Measurements from ENCODE around the gene TIFAB.

The TIFAB gene

GRCh38 chr5:135467051-135467625 is 15.0 kb upstream of the TIFAB start:
- H3K9me3 ChIP-seq (ENCODE audit: insufficient read depth, low read length, severe bottlenecking): no peaks in the 10 kb centered on the region
- H3K4me2 ChIP-seq (ENCODE audit: insufficient read depth, low read length): no peak overlapping the region
- H3K4me1 ChIP-seq (ENCODE audit: insufficient read depth, low read length): 0 out of 2 replicates have a peak, but pooled peaks cover 5% of the 10 kb centered on the region
- TF ChIP-seq EZH2 (IDR thresholded peaks at IDR 0.05; ENCODE audit: borderline replicate concordance, low read depth, low read length, severe bottlenecking) (no peak), CTCF (IDR thresholded peaks at IDR 0.05; ENCODE audit: borderline replicate concordance, extremely low read depth, low read length, poor library complexity, severe bottlenecking) (no peak)
- H3K4me3 ChIP-seq (ENCODE audit: low read depth in 1 of 2, low read length in 2 of 2): no peak overlapping the region
- no peak overlapping the region for H3K27ac ChIP-seq (ENCODE audit: low read length)
- no peak overlapping the region for H2AFZ ChIP-seq (ENCODE audit: low read depth, low read length)
- H3K9ac ChIP-seq (ENCODE audit: low read depth, low read length): no peak overlapping the region
- no peak for ATAC-seq (ENCODE audit: insufficient read depth, low read depth)
- peaks cover 38% of the 10 kb centered on the region for H3K27me3 ChIP-seq (ENCODE audit: insufficient read depth, low read length, poor library complexity)
- no peaks in the 10 kb centered on the region for H3K36me3 ChIP-seq (ENCODE audit: insufficient read depth, low read length)
- no peaks in the 10 kb centered on the region for H4K20me1 ChIP-seq (ENCODE audit: insufficient read depth, low read length)
- DNase-seq: no peak
- H3K79me2 ChIP-seq (ENCODE audit: insufficient read depth, low read length): no peaks in the 10 kb centered on the region

GRCh38 chr5:135466178-135467050 is 14.3 kb upstream of the TIFAB start:
- H3K4me3 ChIP-seq (ENCODE audit: low read depth in 1 of 2, low read length in 2 of 2): no peak overlapping the region

DNA sequence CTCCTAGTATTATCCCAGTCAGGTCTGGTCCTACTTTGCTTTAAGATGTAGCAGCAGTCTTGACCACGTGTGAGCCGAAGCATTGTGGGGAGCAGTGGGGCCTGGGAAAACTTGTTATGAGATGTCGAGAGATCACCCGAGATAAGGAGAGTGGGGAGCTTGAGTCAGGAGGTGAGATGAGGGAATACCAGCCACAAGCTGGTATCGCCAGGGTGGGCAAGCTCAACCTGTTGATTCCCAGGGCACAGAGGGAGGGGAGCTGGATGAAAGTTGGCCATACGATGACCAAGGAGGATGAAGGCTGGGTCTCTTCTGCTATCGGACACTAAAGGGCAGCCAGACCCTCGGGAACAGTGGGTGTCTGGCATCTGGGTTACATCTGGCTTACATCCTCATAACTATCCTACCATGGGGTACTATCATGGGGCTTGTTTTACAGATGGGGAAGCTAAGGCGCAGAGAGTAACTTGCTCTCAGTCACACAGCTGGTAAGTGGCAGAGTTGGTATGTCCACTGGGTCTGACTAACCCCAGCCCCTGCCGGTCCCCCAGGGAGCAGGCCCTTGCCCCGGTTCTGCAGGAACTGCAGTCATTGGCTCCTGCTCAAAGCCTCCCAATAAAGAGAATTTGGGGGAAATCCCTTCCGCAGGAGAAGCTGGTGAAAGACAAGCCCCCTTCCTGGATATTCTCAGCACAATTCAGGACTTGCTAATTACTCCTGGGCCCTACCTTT is 13.4 kb upstream of the TIFAB start:
- H3K9ac ChIP-seq (ENCODE audit: low read depth, low read length): no peak overlapping the region
- DNase-seq: no peak
- no peaks in the 10 kb centered on the region for H3K79me2 ChIP-seq (ENCODE audit: insufficient read depth, low read length)
- no peaks in the 10 kb centered on the region for H4K20me1 ChIP-seq (ENCODE audit: insufficient read depth, low read length)
- no peak for ATAC-seq (ENCODE audit: insufficient read depth, low read depth)
- no peak overlapping the region for H3K27ac ChIP-seq (ENCODE audit: low read length)
- no peak overlapping the region for H3K4me2 ChIP-seq (ENCODE audit: insufficient read depth, low read length)
- TF ChIP-seq CTCF (IDR thresholded peaks at IDR 0.05; ENCODE audit: borderline replicate concordance, extremely low read depth, low read length, poor library complexity, severe bottlenecking) (no peak), EZH2 (IDR thresholded peaks at IDR 0.05; ENCODE audit: borderline replicate concordance, low read depth, low read length, severe bottlenecking) (no peak)
- H3K36me3 ChIP-seq (ENCODE audit: insufficient read depth, low read length): no peaks in the 10 kb centered on the region
- H3K4me3 ChIP-seq (ENCODE audit: low read depth in 1 of 2, low read length in 2 of 2): no peak overlapping the region
- 0 out of 2 replicates have a peak, but pooled peaks cover 5% of the 10 kb centered on the region for H3K4me1 ChIP-seq (ENCODE audit: insufficient read depth, low read length)
- H3K9me3 ChIP-seq (ENCODE audit: insufficient read depth, low read length, severe bottlenecking): no peaks in the 10 kb centered on the region
- no peak overlapping the region for H2AFZ ChIP-seq (ENCODE audit: low read depth, low read length)
- H3K27me3 ChIP-seq (ENCODE audit: insufficient read depth, low read length, poor library complexity): peaks cover 35% of the 10 kb centered on the region

More at GRCh38 chr5:135466178-135467050, 14.3 kb upstream of the TIFAB start:
- H2AFZ ChIP-seq (ENCODE audit: low read depth, low read length): peak overlapping the region; percentile 57; the same call in 1 of the 2 replicates
- H3K36me3 ChIP-seq (ENCODE audit: insufficient read depth, low read length): no peaks in the 10 kb centered on the region
- no peak overlapping the region for H3K9ac ChIP-seq (ENCODE audit: low read depth, low read length)
- no peak overlapping the region for H3K27ac ChIP-seq (ENCODE audit: low read length)
- H3K9me3 ChIP-seq (ENCODE audit: insufficient read depth, low read length, severe bottlenecking): no peaks in the 10 kb centered on the region
- H3K79me2 ChIP-seq (ENCODE audit: insufficient read depth, low read length): no peaks in the 10 kb centered on the region
- peak; percentile 25 for TF ChIP-seq EZH2 (IDR thresholded peaks at IDR 0.05; ENCODE audit: borderline replicate concordance, low read depth, low read length, severe bottlenecking)
- peak; percentile 81 for TF ChIP-seq CTCF (IDR thresholded peaks at IDR 0.05; ENCODE audit: borderline replicate concordance, extremely low read depth, low read length, poor library complexity, severe bottlenecking)
- H3K27me3 ChIP-seq (ENCODE audit: insufficient read depth, low read length, poor library complexity): peaks cover 37% of the 10 kb centered on the region
- peak overlapping the region; percentile 21; the same call in 1 of the 2 replicates for H3K4me2 ChIP-seq (ENCODE audit: insufficient read depth, low read length)
- 0 out of 2 replicates have a peak, but pooled peaks cover 5% of the 10 kb centered on the region for H3K4me1 ChIP-seq (ENCODE audit: insufficient read depth, low read length)
- DNase-seq (peak; percentile 73), ATAC-seq (ENCODE audit: insufficient read depth, low read depth) (peak; percentile 80)
- H4K20me1 ChIP-seq (ENCODE audit: insufficient read depth, low read length): no peaks in the 10 kb centered on the region

All from DND-41 (cell line).